ENCODE measurements around the gene TGFBRAP1.
"Not testable (repeated sequence)": the region's sequence is repeated elsewhere in the genome, so short reads cannot be mapped to it uniquely, and the experiment has no call there.

TGFBRAP1 gene

GRCh38 chr2:105269426-105269825 lies 60.1 kb downstream of the TGFBRAP1 start:
- DNase-seq, result no peak

- DNase-seq, result no peak
Observed at GRCh38 chr2:105262651-105263091, 66.9 kb downstream of the TGFBRAP1 start.

- DNase-seq, result no peak
Observed at GRCh38 chr2:105261061-105261460, 68.5 kb downstream of the TGFBRAP1 start.

DNA sequence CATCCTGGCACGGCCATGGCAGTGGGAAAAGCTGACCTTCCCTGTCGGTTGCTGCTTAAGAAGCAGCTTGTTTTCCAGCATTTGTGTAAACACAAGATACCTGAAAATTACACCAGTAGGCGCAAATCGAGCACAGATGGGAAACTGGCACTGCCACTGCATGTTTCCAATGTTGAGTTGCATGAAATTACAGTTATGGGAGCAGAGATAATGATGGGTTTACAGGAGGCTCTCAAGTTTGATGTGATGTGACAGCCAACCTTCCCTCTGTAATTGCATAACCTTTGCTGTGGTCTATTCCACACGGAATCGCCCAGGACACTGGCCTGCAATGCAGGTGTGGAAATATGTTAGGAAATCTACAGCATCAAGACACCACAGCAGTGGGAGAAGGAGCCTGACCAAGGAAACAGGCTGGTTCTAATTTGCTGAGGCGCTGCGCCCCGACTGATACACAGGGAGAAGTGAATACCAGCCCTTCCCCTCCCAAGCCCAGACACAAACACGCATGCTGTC lies 70.6 kb downstream of the TGFBRAP1 start:
- DNase-seq, result no peak

GRCh38 chr2:105257981-105258380 lies 71.6 kb downstream of the TGFBRAP1 start:
- no peak for DNase-seq

DNA sequence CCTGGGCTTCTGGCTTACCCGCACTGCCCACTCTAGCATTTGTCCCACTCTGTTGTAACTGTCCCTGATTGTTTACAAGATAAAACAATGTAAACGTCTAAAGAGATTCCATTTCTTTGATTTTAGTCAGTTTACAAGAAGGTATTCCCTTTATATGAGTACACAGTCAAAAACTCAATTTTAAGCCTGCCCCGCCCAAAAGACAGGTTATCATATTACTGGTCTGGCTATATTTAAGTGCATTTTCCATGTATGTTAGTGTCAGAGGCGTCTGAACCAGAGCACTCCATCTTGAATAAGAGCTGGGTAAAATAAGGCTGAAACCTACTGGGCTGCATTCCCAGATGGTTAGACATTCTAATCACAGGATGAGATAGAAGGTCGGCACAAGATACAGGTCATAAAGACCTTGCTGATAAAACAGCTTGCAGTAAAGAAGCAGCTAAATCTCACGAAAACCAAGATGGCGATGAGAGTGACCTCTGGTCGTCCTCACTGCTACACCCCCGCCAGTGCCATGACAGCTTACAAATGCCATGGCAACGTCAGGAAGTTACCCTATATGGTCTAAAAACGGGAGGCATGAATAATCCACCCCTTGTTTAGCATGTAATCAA lies 73.0 kb downstream of the TGFBRAP1 start:
- DNase-seq, result no peak

- no peak for DNase-seq
Observed at GRCh38 chr2:105255979-105256378, 73.6 kb downstream of the TGFBRAP1 start.

- no peak for DNase-seq
Observed at GRCh38 chr2:105254531-105255210, 74.9 kb downstream of the TGFBRAP1 start.

DNA sequence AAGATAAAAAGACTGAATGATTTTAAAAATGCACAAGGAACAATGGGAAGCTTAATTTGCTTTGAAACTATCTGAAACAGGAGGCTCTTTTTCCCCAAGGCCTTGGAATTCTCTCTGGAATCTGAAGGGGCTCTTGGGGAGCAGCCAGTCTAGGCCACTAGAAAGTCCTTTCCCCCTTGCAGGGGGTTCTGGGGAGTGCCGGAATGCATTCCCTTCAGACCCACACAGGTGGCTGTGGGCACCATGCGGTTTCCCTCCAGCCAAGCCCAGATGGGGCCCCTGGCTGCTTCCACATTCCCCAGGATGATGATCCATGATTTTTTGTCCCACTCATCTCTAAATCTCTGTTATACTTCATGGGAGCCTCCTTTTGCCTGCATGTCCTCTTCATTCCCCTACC lies 77.3 kb downstream of the TGFBRAP1 start:
- DNase-seq, result no peak

DNA sequence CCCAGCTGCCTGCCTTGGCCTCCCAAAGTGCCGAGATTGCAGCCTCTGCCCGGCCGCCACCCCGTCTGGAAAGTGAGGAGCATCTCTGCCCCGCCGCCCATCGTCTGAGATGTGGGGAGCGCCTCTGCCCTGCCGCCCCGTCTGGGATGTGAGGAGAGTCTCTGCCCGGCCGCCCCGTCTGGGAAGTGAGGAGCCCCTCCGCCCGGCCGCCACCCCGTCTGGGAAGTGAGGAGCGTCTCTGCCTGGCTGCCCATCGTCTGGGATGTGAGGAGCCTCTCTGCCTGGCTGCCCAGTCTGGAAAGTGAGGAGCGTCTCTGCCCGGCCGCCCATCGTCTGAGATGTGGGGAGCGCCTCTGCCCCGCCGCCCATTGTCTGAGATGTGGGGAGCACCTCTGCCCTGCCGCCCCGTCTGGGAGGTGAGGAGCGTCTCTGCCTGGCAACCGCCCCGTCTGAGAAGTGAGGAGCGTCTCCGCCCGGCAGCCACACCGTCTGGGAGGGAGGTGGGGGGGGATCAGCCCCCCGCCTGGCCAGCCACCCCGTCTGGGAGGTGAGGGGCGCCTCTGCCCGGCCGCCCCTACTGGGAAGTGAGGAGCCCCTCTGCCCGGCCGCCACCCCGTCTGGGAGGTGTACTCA lies 78.4 kb downstream of the TGFBRAP1 start:
- DNase-seq, result not testable (repeated sequence)

DNA sequence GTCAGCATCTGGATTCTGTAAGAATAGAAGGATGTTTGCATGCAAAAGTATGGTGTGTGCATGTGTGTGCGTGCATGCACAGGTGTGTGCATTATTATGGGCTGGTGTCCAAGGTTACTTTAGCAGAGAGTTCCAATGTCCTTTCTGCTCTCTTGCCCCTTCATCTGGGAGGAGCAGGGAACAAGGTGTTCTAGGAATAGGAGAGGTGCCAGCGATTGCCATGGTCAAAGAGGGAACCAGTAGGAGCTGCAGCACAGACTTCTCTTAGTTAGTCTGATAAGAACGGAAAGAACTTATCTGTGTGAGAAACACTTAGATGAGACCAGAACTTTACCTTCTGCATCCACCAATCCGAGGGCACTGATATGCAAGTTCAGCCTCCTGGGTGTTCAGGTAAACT lies 79.6 kb downstream of the TGFBRAP1 start:
- no peak for DNase-seq

- no peak for DNase-seq
Observed at GRCh38 chr2:105249181-105249580, 80.4 kb downstream of the TGFBRAP1 start.

DNA sequence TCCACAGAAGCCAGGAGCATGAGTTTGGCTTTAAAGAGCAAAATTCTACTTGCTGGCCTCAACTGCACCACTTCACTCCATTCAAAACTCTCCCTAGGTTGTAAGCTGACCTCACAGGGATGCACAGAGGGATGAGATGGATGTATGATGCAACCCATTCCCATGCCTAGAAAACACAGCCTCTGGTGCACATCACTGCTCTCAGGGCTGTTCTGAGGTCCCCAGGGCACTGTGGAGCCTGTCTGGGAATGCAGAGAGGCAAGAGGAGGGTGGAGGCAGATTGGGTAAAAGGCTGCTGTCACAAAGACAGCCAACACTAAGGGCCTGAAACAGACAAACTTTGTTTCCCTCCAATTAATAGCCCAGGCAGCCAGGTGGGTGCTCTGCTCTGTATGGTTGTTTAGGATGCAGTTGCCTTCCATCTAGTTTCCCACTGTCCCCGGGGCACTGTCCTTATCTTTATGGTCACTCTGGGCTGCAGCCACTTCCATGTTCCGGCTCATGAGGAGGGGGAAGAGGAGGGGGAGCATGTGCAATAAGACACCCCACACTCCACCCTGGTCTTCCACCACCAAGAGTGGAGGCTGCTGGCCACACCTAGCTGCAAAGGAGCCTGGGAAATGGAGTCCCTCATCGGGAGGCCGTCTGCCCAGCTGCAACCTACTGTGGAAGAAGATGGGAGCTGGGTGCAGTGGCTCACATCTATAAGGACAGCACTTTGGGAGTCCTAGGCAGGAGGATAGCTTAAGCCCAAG lies 81.0 kb downstream of the TGFBRAP1 start:
- DNase-seq, result no peak

DNA sequence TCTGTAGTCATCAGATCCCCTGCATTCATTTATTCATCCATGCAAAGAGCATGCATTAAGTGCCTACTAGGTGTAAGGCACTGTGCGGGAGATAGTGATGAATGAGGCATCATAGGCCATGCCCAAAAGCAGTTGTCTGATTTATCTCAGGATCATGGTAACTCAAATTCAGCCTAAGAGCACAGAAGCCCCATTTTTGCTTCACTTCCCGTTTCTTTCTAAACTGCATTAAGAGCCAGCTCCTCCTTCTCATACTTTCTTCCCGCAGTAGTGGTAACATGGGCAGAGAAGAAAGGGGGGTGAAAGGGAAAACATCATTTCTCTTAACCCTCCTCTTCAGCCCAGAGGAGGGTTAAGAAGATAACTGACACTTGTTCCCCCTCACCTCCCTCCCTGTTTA lies 85.1 kb downstream of the TGFBRAP1 start:
- no peak for DNase-seq

GRCh38 chr2:105243961-105244360 lies 85.6 kb downstream of the TGFBRAP1 start:
- no peak for DNase-seq

GRCh38 chr2:105242286-105242993 lies 87.1 kb downstream of the TGFBRAP1 start:
- no peak for DNase-seq

DNA sequence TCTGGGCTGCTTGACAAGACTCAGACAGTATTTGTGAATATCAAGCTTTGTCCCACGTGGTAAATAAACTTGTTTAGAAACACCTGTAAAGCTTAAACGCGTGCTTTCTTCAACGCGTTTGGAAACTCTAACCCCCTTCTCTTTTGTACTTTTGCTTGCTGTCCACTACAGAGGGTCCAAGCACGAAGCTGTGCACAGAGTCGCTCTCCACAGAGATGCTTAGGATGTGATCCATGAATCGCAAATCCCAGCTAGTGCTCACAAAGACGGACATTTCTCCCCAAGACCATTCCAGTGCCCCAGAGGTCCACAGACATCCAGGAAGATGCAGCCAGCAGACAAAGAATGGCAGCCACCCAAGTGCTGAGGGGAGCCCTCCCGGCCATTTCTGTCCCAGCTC lies 88.1 kb downstream of the TGFBRAP1 start, which contains the start of gene GPR45:
GPR45 (plus strand) TSS at position 301 of the 400 bp plus-strand sequence. CDS start 116 bp downstream, outside the sequence.
- no peak for DNase-seq

GRCh38 chr2:105239924-105240323 lies 89.6 kb downstream of the TGFBRAP1 start:
- no peak for DNase-seq

DNA sequence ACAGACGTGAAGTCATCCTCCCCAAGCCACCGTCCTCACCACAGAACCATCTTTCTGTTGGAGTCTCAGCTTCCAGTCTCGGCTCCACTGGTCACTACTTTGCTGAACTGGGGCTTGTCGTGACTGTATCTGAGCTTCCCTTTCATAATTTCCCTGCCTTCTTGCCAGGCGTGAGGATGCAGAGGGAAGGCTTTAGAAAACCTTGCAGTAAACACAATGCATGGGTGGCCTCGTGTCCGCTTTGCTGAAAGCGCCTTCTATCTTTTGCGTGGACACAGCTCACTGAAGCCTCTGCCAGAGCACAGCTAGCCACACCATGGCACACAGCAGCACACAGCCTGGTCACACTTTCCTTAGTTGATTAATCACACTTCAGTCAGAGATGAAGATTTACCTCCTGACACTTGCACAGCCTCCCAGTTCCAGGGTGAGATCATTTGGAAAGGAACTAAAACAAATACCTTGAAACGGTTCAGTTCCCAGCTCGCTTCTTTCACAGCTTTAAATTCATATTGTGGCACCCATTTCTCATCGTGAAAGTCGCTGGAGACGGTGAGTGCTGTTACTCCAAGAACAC lies 90.8 kb downstream of the TGFBRAP1 start:
- DNase-seq, result no peak

DNA sequence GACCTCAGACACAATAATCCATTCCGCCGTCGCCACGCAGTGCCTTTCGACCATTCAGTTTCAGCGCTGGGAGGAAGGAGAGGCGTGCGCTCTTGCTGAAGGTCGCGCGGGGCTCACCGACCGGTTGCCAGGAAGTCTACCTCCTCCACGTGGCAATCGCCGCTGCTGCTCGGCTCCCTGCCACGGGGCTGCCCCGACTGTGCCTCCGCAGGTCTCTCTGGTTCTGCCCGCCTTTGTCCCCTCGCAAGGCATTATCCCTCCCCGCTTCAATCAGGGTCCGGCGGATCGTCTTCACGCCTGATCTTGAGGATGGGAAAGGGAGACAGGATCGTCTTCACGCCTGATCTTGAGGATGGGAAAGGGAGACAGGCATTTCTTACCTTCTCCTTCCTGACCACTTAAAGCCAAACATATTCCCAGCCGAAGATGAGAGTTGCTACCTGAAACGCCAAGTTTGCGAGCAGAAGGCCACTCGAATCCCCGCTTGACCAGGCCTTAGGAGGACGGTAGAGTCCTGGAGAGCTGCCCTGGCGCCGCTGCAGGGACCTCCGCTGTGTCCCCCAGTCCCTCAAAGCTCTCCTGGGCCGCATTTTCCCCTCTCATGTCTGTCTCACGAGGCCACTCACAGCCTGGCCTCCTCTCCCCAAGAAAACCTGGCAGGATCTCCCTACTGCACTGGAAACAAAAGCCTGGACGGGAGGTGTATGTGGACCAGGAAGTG lies 92.3 kb downstream of the TGFBRAP1 start:
- DNase-seq, result no peak

DNA sequence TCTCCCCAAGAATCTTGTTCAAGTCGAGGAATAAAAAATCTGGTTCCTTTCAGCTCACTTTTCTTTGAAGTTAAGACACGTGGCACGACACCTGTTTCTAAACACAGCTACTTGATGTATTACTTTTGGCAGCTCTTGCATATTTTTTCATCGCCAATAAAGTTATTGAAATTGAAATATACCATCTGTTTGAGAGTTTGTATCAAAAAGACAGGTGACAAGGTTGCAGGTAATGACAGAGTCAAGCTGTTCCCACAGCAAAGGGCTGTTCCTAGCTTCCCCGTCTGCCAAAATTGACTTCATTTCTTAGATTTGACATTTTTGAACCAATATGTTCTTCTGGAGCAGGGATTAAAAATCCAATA lies 93.5 kb downstream of the TGFBRAP1 start:
- no peak for DNase-seq

Data from CD4-positive, alpha-beta T cell treated with Interleukin-4 for 1 hour (primary cell).